ENCODE results near the gene SSBP3. TPM values are rescaled to one million over a fixed set of nuclear protein-coding genes. Genes with fewer than 3 reads are reported as not detected.

Gene SSBP3
- polyA plus RNA-seq, 6 donors from 2014 or later: 1.7 to 4.2 (median 2.2) TPM

- H3K4me1 Mint-ChIP-seq: peaks cover 5 to 13% (median 11%) of the 10 kb centered on the region in 3 donors
These were observed 63.2 kb downstream of the SSBP3 start for GRCh38 chr1:54342742-54343687.

GRCh38 chr1:54342288-54342687 lies 63.9 kb downstream of the SSBP3 start:
- H3K27me3 Mint-ChIP-seq: no peaks in the 10 kb centered on the region
- no peaks in the 10 kb centered on the region for H3K36me3 Mint-ChIP-seq
- H3K4me1 Mint-ChIP-seq: peaks cover 5 to 15% (median 12%) of the 10 kb centered on the region in 3 donors
- H3K9me3 Mint-ChIP-seq: no peaks in the 10 kb centered on the region
- no peak for DNase-seq
- H3K27ac Mint-ChIP-seq: no peak overlapping the region
- no peak for ATAC-seq (ENCODE audit: low read depth in 2 of 2)
- no peak overlapping the region for H3K4me3 Mint-ChIP-seq

More at GRCh38 chr1:54342742-54343687, 63.2 kb downstream of the SSBP3 start:
- H3K4me3 Mint-ChIP-seq: no peak overlapping the region
- ATAC-seq (ENCODE audit: low read depth in 2 of 2): no peak
- H3K9me3 Mint-ChIP-seq: no peaks in the 10 kb centered on the region
- H3K27me3 Mint-ChIP-seq: no peaks in the 10 kb centered on the region
- DNase-seq: no peak
- no peaks in the 10 kb centered on the region for H3K36me3 Mint-ChIP-seq
- H3K27ac Mint-ChIP-seq: peak overlapping the region in 1 of 6 donors; percentile 74

- no peak for DNase-seq
- H3K36me3 Mint-ChIP-seq: no peaks in the 10 kb centered on the region
- no peak overlapping the region for H3K27ac Mint-ChIP-seq
- peaks cover 5 to 15% (median 12%) of the 10 kb centered on the region in 3 donors for H3K4me1 Mint-ChIP-seq
- no peak for ATAC-seq (ENCODE audit: low read depth in 2 of 2)
- H3K9me3 Mint-ChIP-seq: no peaks in the 10 kb centered on the region
- no peaks in the 10 kb centered on the region for H3K27me3 Mint-ChIP-seq
- H3K4me3 Mint-ChIP-seq: no peak overlapping the region
These were observed 64.4 kb downstream of the SSBP3 start for GRCh38 chr1:54341763-54342162.

- peak overlapping the region in 1 of 6 donors; percentile 28 for H3K27ac Mint-ChIP-seq
- ATAC-seq (ENCODE audit: low read depth in 2 of 2): no peak
- H3K36me3 Mint-ChIP-seq: no peaks in the 10 kb centered on the region
- no peak overlapping the region for H3K4me3 Mint-ChIP-seq
- H3K27me3 Mint-ChIP-seq: no peaks in the 10 kb centered on the region
- no peak for DNase-seq
- H3K9me3 Mint-ChIP-seq: no peaks in the 10 kb centered on the region
- H3K4me1 Mint-ChIP-seq: peaks cover 5 to 15% (median 12%) of the 10 kb centered on the region in 3 donors
These were observed 65.3 kb downstream of the SSBP3 start for GRCh38 chr1:54340878-54341277.

GRCh38 chr1:54340434-54340833 lies 65.8 kb downstream of the SSBP3 start:
- DNase-seq: no peak
- Mint-ChIP-seq H3K4me1 (peaks cover 5 to 15% (median 12%) of the 10 kb centered on the region in 3 donors), H3K4me3 (no peak overlapping the region), H3K27me3 (no peaks in the 10 kb centered on the region), H3K36me3 (no peaks in the 10 kb centered on the region), H3K27ac (no peak overlapping the region), H3K9me3 (no peaks in the 10 kb centered on the region)
- ATAC-seq (ENCODE audit: low read depth in 2 of 2): no peak

- H3K27ac Mint-ChIP-seq: no peak overlapping the region
- H3K36me3 Mint-ChIP-seq: no peaks in the 10 kb centered on the region
- no peak overlapping the region for H3K4me3 Mint-ChIP-seq
- peaks cover 5 to 15% (median 12%) of the 10 kb centered on the region in 3 donors for H3K4me1 Mint-ChIP-seq
- H3K27me3 Mint-ChIP-seq: no peaks in the 10 kb centered on the region
- no peak for ATAC-seq (ENCODE audit: low read depth in 2 of 2)
- no peak for DNase-seq
- H3K9me3 Mint-ChIP-seq: no peaks in the 10 kb centered on the region
These were observed 67.1 kb downstream of the SSBP3 start for GRCh38 chr1:54339126-54339525.

- Mint-ChIP-seq H3K27me3 (no peaks in the 10 kb centered on the region), H3K4me1 (peaks cover 5 to 15% (median 12%) of the 10 kb centered on the region in 3 donors), H3K9me3 (no peaks in the 10 kb centered on the region), H3K36me3 (no peaks in the 10 kb centered on the region), H3K4me3 (no peak overlapping the region), H3K27ac (no peak overlapping the region)
- ATAC-seq (ENCODE audit: low read depth in 2 of 2) (no peak), DNase-seq (no peak)
These were observed 67.7 kb downstream of the SSBP3 start for GRCh38 chr1:54338464-54338863.

GRCh38 chr1:54337928-54338327 lies 68.3 kb downstream of the SSBP3 start:
- Mint-ChIP-seq H3K4me3 (no peak overlapping the region), H3K4me1 (peaks cover 2 to 15% (median 9%) of the 10 kb centered on the region in 3 donors), H3K9me3 (no peaks in the 10 kb centered on the region), H3K27me3 (no peaks in the 10 kb centered on the region), H3K36me3 (no peaks in the 10 kb centered on the region), H3K27ac (no peak overlapping the region)
- DNase-seq (no peak), ATAC-seq (ENCODE audit: low read depth in 2 of 2) (no peak)

- H3K4me3 Mint-ChIP-seq: no peak overlapping the region
- no peak overlapping the region for H3K27ac Mint-ChIP-seq
- H3K9me3 Mint-ChIP-seq: no peaks in the 10 kb centered on the region
- no peaks in the 10 kb centered on the region for H3K27me3 Mint-ChIP-seq
- H3K36me3 Mint-ChIP-seq: no peaks in the 10 kb centered on the region
- ATAC-seq (ENCODE audit: low read depth in 2 of 2): no peak
- no peak for DNase-seq
- H3K4me1 Mint-ChIP-seq: peaks cover 2 to 18% (median 10%) of the 10 kb centered on the region in 3 donors
These were observed 69.2 kb downstream of the SSBP3 start for GRCh38 chr1:54337034-54337433.

- Mint-ChIP-seq H3K9me3 (no peaks in the 10 kb centered on the region), H3K4me3 (no peak overlapping the region), H3K4me1 (peaks cover 2 to 20% (median 8%) of the 10 kb centered on the region in 3 donors), H3K36me3 (no peaks in the 10 kb centered on the region), H3K27me3 (no peaks in the 10 kb centered on the region), H3K27ac (no peak overlapping the region)
- no peak for DNase-seq
- ATAC-seq (ENCODE audit: low read depth in 2 of 2): no peak
These were observed 70.1 kb downstream of the SSBP3 start for GRCh38 chr1:54336116-54336515.

- peaks cover 3 to 24% (median 8%) of the 10 kb centered on the region in 3 donors for H3K4me1 Mint-ChIP-seq
These were observed 70.5 kb downstream of the SSBP3 start for GRCh38 chr1:54335755-54336108.

GRCh38 chr1:54335011-54335754 lies 71.0 kb downstream of the SSBP3 start:
- Mint-ChIP-seq H3K27me3 (no peaks in the 10 kb centered on the region), H3K9me3 (no peaks in the 10 kb centered on the region), H3K36me3 (no peaks in the 10 kb centered on the region), H3K4me1 (peaks cover 3 to 28% (median 8%) of the 10 kb centered on the region in 3 donors), H3K27ac (peak overlapping the region in 1 of 6 donors; percentile 79), H3K4me3 (no peak overlapping the region)
- ATAC-seq (ENCODE audit: low read depth in 2 of 2) (no peak), DNase-seq (no peak)

More at GRCh38 chr1:54335755-54336108, 70.5 kb downstream of the SSBP3 start:
- Mint-ChIP-seq H3K9me3 (no peaks in the 10 kb centered on the region), H3K36me3 (no peaks in the 10 kb centered on the region), H3K27ac (no peak overlapping the region), H3K4me3 (no peak overlapping the region), H3K27me3 (no peaks in the 10 kb centered on the region)
- DNase-seq (no peak), ATAC-seq (ENCODE audit: low read depth in 2 of 2) (no peak)

- no peak for ATAC-seq (ENCODE audit: low read depth in 2 of 2)
These were observed 73.2 kb downstream of the SSBP3 start for GRCh38 chr1:54332781-54333585.

More at GRCh38 chr1:54332781-54333585, 73.2 kb downstream of the SSBP3 start:
- Mint-ChIP-seq H3K27me3 (no peaks in the 10 kb centered on the region), H3K36me3 (no peaks in the 10 kb centered on the region), H3K9me3 (no peaks in the 10 kb centered on the region), H3K27ac (peak overlapping the region in 1 of 6 donors; percentile 59), H3K4me3 (no peak overlapping the region), H3K4me1 (peaks cover 3 to 20% (median 6%) of the 10 kb centered on the region in 3 donors)
- no peak for DNase-seq
